Measurements from ENCODE around the gene ZFAND3. TPM values are rescaled to one million over a fixed set of nuclear protein-coding genes. Genes with fewer than 3 reads are reported as not detected.
"Not testable (repeated sequence)": the region's sequence is repeated elsewhere in the genome, so short reads cannot be mapped to it uniquely, and the experiment has no call there.

ZFAND3 gene
- total RNA-seq, 1 donor from 2014 or later = 66.9 TPM

DNA sequence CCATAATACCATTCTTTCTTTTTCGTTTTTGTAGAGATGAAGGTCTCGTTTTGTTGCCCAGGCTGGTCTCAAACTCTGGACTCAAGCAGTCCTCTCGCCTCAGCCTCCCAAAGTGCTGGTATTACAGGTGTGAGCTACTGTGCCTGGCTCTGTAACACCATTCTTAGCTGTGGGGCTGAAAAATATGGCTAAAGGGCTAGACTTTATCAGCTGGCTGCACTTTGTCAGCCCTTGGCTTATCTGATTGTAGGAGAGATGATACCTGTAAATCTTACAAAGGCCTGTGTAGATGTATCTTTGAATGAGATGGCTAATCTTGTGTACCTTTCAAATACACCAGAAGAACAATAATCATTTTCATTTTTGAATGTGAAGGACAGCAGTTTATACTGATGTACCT, 55.2 kb downstream of the ZFAND3 start:
- H3K9me3 Mint-ChIP-seq = peaks cover 15% of the 10 kb centered on the region
- TF ChIP-seq, protein P1, sequence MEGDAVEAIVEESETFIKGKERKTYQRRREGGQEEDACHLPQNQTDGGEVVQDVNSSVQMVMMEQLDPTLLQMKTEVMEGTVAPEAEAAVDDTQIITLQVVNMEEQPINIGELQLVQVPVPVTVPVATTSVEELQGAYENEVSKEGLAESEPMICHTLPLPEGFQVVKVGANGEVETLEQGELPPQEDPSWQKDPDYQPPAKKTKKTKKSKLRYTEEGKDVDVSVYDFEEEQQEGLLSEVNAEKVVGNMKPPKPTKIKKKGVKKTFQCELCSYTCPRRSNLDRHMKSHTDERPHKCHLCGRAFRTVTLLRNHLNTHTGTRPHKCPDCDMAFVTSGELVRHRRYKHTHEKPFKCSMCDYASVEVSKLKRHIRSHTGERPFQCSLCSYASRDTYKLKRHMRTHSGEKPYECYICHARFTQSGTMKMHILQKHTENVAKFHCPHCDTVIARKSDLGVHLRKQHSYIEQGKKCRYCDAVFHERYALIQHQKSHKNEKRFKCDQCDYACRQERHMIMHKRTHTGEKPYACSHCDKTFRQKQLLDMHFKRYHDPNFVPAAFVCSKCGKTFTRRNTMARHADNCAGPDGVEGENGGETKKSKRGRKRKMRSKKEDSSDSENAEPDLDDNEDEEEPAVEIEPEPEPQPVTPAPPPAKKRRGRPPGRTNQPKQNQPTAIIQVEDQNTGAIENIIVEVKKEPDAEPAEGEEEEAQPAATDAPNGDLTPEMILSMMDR (conservative IDR thresholded peaks at IDR 0.05) = no peak
- peaks cover 11% of the 10 kb centered on the region for H3K36me3 Mint-ChIP-seq
- no peak overlapping the region for H3K4me3 Mint-ChIP-seq
- no peak overlapping the region for H3K27ac Mint-ChIP-seq
- H3K4me1 Mint-ChIP-seq (ENCODE audit: unreplicated experiment) = peaks cover 39% of the 10 kb centered on the region
- no peak for DNase-seq (ENCODE audit: extremely low spot score, unreplicated experiment)
- H3K27me3 Mint-ChIP-seq = no peaks in the 10 kb centered on the region

DNA sequence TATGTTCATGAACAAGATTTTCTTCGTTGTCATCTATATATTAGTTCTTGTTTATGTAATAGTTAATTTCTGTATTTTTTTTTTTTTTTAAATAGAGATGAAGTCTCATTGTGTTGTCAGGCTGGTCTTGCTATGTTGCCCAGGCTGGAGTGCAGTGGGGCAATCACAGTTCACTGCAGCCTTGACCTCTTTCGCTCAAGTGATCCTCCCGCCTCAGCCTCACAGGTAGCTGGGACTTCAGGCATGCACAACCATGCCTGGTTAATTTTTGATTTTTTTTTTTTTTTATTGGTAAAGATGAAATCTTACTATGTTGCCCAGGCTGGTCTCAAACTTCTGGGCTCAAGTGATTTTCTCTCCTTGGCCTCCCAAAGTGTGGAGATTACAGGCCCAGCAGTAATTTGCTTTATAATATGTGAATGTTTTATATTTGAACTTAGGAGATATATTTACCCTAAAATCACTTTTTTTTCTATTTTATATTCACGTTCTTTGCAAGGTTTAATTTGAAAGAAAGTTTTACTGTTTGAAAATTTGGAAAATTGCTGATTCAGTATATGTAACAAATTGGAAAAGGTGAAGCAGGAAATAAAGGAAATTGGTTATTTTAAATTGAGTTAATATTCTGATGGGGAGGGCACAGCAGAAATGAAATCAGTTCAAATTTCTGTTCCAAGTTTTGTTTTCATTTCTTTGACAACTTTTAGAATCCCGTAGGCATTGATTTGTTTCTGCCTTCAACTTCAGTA, 56.2 kb downstream of the ZFAND3 start:
- peaks cover 11% of the 10 kb centered on the region for H3K36me3 Mint-ChIP-seq
- no peak overlapping the region for H3K4me3 Mint-ChIP-seq
- H3K4me1 Mint-ChIP-seq (ENCODE audit: unreplicated experiment) = peaks cover 45% of the 10 kb centered on the region
- peaks cover 14% of the 10 kb centered on the region for H3K9me3 Mint-ChIP-seq
- DNase-seq (ENCODE audit: extremely low spot score, unreplicated experiment) = no peak
- H3K27me3 Mint-ChIP-seq = no peaks in the 10 kb centered on the region
- no peak overlapping the region for H3K27ac Mint-ChIP-seq
- TF ChIP-seq, protein P1 (conservative IDR thresholded peaks at IDR 0.05) = no peak

DNA sequence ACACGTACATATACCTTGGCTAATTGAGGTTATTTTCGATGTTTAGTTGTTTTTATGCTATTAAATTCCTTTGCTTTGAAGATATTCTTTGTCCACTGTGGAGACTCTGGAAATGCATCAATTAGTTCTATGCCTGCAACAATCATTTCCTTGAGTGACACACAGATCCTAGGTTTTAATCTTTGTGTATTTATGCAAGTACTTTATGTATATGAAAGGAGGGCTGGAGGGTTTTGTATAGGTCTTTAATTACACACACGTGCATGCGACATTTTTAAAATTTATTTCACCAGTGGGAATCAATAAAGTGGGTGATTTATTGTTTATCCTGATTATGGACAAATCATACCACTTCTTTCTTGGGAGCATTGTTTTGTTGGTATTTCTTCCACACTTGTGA, 57.3 kb downstream of the ZFAND3 start:
- H3K36me3 Mint-ChIP-seq = peaks cover 11% of the 10 kb centered on the region
- H3K27ac Mint-ChIP-seq = no peak overlapping the region
- peaks cover 52% of the 10 kb centered on the region for H3K4me1 Mint-ChIP-seq (ENCODE audit: unreplicated experiment)
- no peak for DNase-seq (ENCODE audit: extremely low spot score, unreplicated experiment)
- H3K4me3 Mint-ChIP-seq = no peak overlapping the region
- peaks cover 7% of the 10 kb centered on the region for H3K9me3 Mint-ChIP-seq
- H3K27me3 Mint-ChIP-seq = no peaks in the 10 kb centered on the region
- TF ChIP-seq, protein P1 (conservative IDR thresholded peaks at IDR 0.05) = no peak

DNA sequence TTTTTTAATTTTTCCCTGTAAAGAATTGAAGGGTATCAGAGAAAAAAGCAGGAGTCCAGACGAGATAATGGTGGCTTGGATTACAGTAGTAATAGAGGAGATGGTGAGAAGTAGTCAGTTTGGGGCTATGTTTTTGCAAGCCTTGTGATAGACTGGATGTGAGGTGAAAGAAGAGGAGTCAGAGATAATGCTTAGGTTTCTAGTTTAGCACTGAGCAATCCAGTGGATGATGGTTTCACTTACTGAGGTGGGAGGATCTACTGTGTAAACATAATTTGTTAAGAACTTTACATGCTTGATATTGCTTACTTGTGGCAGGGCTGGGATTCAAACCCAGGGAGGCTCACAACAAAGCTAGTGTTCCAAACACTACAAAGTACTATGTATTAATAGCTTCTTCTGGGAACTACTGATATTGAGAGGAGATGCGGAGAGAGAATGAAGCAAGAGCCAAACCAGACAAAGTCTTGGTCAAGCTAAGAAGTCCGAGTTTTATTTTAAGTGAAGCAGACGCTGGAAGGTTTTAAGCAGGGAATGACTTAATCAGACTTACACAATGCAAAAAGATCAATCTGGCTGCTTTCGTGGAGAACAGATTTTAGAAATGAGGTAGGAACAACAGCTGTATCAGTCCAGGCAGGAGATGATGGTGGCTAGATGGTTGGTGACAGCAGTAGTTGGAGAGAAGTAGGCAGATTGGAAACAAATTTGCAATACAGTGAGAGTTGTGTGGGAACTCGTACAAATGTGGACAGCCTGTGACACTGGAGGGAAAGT, 58.0 kb downstream of the ZFAND3 start:
- no peak overlapping the region for H3K4me3 Mint-ChIP-seq
- H3K27me3 Mint-ChIP-seq = no peaks in the 10 kb centered on the region
- TF ChIP-seq, protein P1 (conservative IDR thresholded peaks at IDR 0.05) = no peak
- H3K36me3 Mint-ChIP-seq = peaks cover 5% of the 10 kb centered on the region
- no peak overlapping the region for H3K27ac Mint-ChIP-seq
- DNase-seq (ENCODE audit: extremely low spot score, unreplicated experiment) = no peak
- H3K9me3 Mint-ChIP-seq = peaks cover under 1% of the 10 kb centered on the region
- H3K4me1 Mint-ChIP-seq (ENCODE audit: unreplicated experiment) = peaks cover 56% of the 10 kb centered on the region

DNA sequence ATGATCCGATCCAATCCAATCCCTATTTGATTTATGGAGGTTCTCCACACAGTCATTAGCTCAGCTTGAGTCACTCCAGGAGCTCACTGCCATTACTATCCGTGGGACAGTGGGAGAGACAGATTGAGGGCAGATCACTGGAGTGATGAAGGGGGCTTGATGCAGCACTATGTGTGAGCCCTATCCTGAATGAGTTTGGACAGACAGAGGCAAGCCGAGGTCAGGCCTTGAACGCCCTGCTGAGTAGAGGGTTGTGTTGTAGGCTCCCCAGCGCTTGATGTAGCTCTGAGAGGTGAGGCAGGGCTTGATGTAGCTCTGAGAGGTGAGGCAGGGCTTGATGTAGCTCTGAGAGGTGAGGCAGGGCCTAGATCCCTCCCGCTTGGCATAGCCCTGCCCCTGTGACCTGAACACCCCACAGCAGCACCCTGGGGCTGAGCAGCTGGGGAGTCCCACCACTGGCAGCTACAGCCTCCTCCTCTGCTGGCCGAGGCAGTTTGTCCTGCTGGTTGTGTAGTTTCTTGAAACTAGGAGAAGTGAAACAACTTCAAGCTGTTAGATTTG, 58.7 kb downstream of the ZFAND3 start:
- Mint-ChIP-seq H3K27ac (no peak overlapping the region), H3K9me3 (no peaks in the 10 kb centered on the region), H3K36me3 (peaks cover 4% of the 10 kb centered on the region), H3K4me3 (no peak overlapping the region), H3K27me3 (no peaks in the 10 kb centered on the region), H3K4me1 (ENCODE audit: unreplicated experiment) (peaks cover 63% of the 10 kb centered on the region)
- TF ChIP-seq, protein P1 (conservative IDR thresholded peaks at IDR 0.05) = no peak
- no peak for DNase-seq (ENCODE audit: extremely low spot score, unreplicated experiment)

DNA sequence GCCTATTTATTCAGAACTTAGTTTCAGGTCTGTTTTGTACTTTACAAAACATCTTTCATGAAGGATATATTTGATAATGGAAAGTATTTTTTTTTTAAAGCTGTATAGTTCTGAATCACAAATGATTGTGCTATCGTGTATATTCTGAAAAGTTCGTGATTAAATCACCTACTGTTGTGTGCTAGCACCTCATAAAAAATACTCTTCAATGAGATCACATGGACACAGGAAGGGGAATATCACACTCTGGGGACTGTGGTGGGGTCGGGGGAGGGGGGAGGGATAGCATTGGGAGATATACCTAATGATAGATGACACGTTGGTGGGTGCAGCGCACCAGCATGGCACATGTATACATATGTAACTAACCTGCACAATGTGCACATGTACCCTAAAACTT, 61.1 kb downstream of the ZFAND3 start:
- H3K9me3 Mint-ChIP-seq; H3K27me3 Mint-ChIP-seq; DNase-seq (ENCODE audit: extremely low spot score, unreplicated experiment); H3K4me3 Mint-ChIP-seq; H3K27ac Mint-ChIP-seq; H3K36me3 Mint-ChIP-seq: not testable (repeated sequence)
- H3K4me1 Mint-ChIP-seq (ENCODE audit: unreplicated experiment) = peaks cover 64% of the 10 kb centered on the region

Measured in type B pancreatic cell (in vitro differentiated cells).